Coronary artery (tissue), 2 donors: ENCODE measurements around the gene C2CD2.
"Not testable (repeated sequence)": the region's sequence is repeated elsewhere in the genome, so short reads cannot be mapped to it uniquely, and the experiment has no call there.

Source experiments
- DNase-seq: peaks from one replicate; pipeline ENCODE4 v3.0.0-alpha.2; 2017; ENCODE audit warnings: low spot score
- H3K27ac ChIP-seq, 2 donors: fragments of 200-600 bp; sonication (generic); one replicate each; pipeline ENCODE4 v1.5.1; 2016 to 2019
- H3K4me3 ChIP-seq: fragments of 200-600 bp; sonication (generic); 2 replicates; pipeline ENCODE4 v1.5.1; 2016; ENCODE audit warnings: mild to moderate bottlenecking, moderate library complexity
- CTCF ChIP-seq: fragments of 200-600 bp; sonication (generic); IDR thresholded peaks from one replicate; pipeline ENCODE4 v1.5.1; 2019; ENCODE audit warnings: antibody characterized with exemption

C2CD2 gene

GRCh38 chr21:41964171-41964570 lies 10.4 kb upstream of the C2CD2 start:
- no peak for DNase-seq
- TF ChIP-seq CTCF, result no peak
- no peak overlapping the region for H3K4me3 ChIP-seq
- H3K27ac ChIP-seq, result no peak overlapping the region

GRCh38 chr21:41962425-41962966 lies 8.7 kb upstream of the C2CD2 start:
- no peak for TF ChIP-seq CTCF
- H3K27ac ChIP-seq, result no peak overlapping the region
- DNase-seq, result no peak

GRCh38 chr21:41961753-41962152 lies 7.9 kb upstream of the C2CD2 start:
- no peak for TF ChIP-seq CTCF
- Histone ChIP-seq H3K27ac (no peak overlapping the region), H3K4me3 (no peak overlapping the region)
- no peak for DNase-seq

More at GRCh38 chr21:41962425-41962966, 8.7 kb upstream of the C2CD2 start:
- no peak overlapping the region for H3K4me3 ChIP-seq

- Histone ChIP-seq H3K4me3 (no peak overlapping the region), H3K27ac (no peak overlapping the region)
- DNase-seq, result no peak
- TF ChIP-seq CTCF, result no peak
Measured at GRCh38 chr21:41961282-41961701, 7.5 kb upstream of the C2CD2 start.

GRCh38 chr21:41960386-41960785 lies 6.6 kb upstream of the C2CD2 start:
- Histone ChIP-seq H3K4me3 (no peak overlapping the region), H3K27ac (no peak overlapping the region)
- DNase-seq, result no peak
- TF ChIP-seq CTCF, result no peak

GRCh38 chr21:41959697-41960096 lies 5.9 kb upstream of the C2CD2 start:
- H3K27ac ChIP-seq, result peak overlapping the region in 1 of 2 donors; percentile 88
- H3K4me3 ChIP-seq, DNase-seq: not testable (repeated sequence)

- peak; percentile 93 for DNase-seq
- TF ChIP-seq CTCF, result no peak
- Histone ChIP-seq H3K4me3 (no peak overlapping the region), H3K27ac (peak overlapping the region; percentile 80 to 88)
Measured at GRCh38 chr21:41958886-41959563, 5.2 kb upstream of the C2CD2 start.
